ENCODE measurements around the gene ABLIM3. TPM values are rescaled to one million over a fixed set of nuclear protein-coding genes. Genes with fewer than 3 reads are reported as not detected.

ABLIM3 gene
- total and polyA plus RNA-seq, 9 of the 15 experiments (the other 6 are each of a cell fraction or from before 2014, with no cell fraction given) = 0.03 to 0.38 (median 0.11) TPM

- DNase-seq (ENCODE audit: extremely low read depth in 1 of 4, low spot score in 3 of 4) (no peak), ATAC-seq (no peak), FAIRE-seq (no peak)
- H3K4me2 ChIP-seq (ENCODE audit: insufficient read depth, low read length) = no peak overlapping the region
- no peak overlapping the region for H2AFZ ChIP-seq (ENCODE audit: low read depth, low read length)
- BruUV-seq (replicated peaks) = no TSS peak
- no peak overlapping the region for H3K4me3 ChIP-seq
- intact Hi-C loops (cut with micrococcal nuclease) (no loop called here), in situ Hi-C loops (cut with MboI) (loop anchor here (5.0 kb wide), 1 partner anchor 386 kb away; no protein-coding TSS in a partner anchor)
- TF ChIP-seq MEIS2 (IDR thresholded peaks at IDR 0.05; ENCODE audit: partially characterized antibody) = no peak
- ChIA-PET CTCF (ENCODE audit: low intra/inter-chr PET ratio) (no interaction called here), POLR2A (no interaction called here)
- H3K27ac ChIP-seq (ENCODE audit: extremely low read depth, low read depth, low read length) = no peak overlapping the region
- 0% methylated on average over 9 of the region's 9 CpGs for WGBS (ENCODE audit: insufficient coverage, low coverage, missing lambda C conversion rate)
- no peaks in the 10 kb centered on the region for H3K36me3 ChIP-seq (ENCODE audit: control insufficient read depth, insufficient read depth, low read length)
- peaks cover 0 to 41% of the 10 kb centered on the region in 2 experiments; a peak in 2 of 5 replicates for H3K27me3 ChIP-seq (ENCODE audit: control insufficient read depth in 2 of 2, insufficient read depth in 2 of 2, low read length in 2 of 2)
- no peak overlapping the region for H3K9ac ChIP-seq (ENCODE audit: insufficient read depth in 1 of 2, low read depth in 2 of 2, low read length in 2 of 2)
- no peaks in the 10 kb centered on the region for H3K79me2 ChIP-seq (ENCODE audit: control insufficient read depth, insufficient read depth, low read length)
- no peaks in the 10 kb centered on the region for H3K9me3 ChIP-seq (replicated peaks; ENCODE audit: control insufficient read depth, insufficient read depth, low read depth, low read length)
- no peaks in the 10 kb centered on the region for H3K4me1 ChIP-seq (replicated peaks in 1 of 2; ENCODE audit: control insufficient read depth in 2 of 2, insufficient read depth in 2 of 2, low read length in 2 of 2)
- no peaks in the 10 kb centered on the region for H4K20me1 ChIP-seq (replicated peaks; ENCODE audit: control insufficient read depth, insufficient read depth, low read length)
- no peaks in the 10 kb centered on the region for H3K9me1 ChIP-seq (ENCODE audit: control insufficient read depth, insufficient read depth, low read length)
Measured at GRCh38 chr5:149123211-149123610, 18.1 kb upstream of the ABLIM3 start.

GRCh38 chr5:149125386-149125891, 15.9 kb upstream of the ABLIM3 start:
- Histone ChIP-seq H3K4me3 (no peak overlapping the region), H3K9ac (ENCODE audit: insufficient read depth in 1 of 2, low read depth in 2 of 2, low read length in 2 of 2) (peak overlapping the region in 1 of 2 experiments; percentile 21; a peak in 1 of 4 replicates), H3K27me3 (ENCODE audit: control insufficient read depth in 2 of 2, insufficient read depth in 2 of 2, low read length in 2 of 2) (peaks cover 2 to 41% of the 10 kb centered on the region in 2 experiments; a peak in 3 of 5 replicates), H3K9me1 (ENCODE audit: control insufficient read depth, insufficient read depth, low read length) (no peaks in the 10 kb centered on the region), H3K79me2 (ENCODE audit: control insufficient read depth, insufficient read depth, low read length) (no peaks in the 10 kb centered on the region), H3K4me1 (replicated peaks in 1 of 2; ENCODE audit: control insufficient read depth in 2 of 2, insufficient read depth in 2 of 2, low read length in 2 of 2) (no peaks in the 10 kb centered on the region), H3K9me3 (replicated peaks; ENCODE audit: control insufficient read depth, insufficient read depth, low read depth, low read length) (no peaks in the 10 kb centered on the region), H3K27ac (ENCODE audit: extremely low read depth, low read depth, low read length) (no peak overlapping the region), H3K36me3 (ENCODE audit: control insufficient read depth, insufficient read depth, low read length) (no peaks in the 10 kb centered on the region), H2AFZ (ENCODE audit: low read depth, low read length) (no peak overlapping the region), H4K20me1 (replicated peaks; ENCODE audit: control insufficient read depth, insufficient read depth, low read length) (no peaks in the 10 kb centered on the region), H3K4me2 (ENCODE audit: insufficient read depth, low read length) (no peak overlapping the region)
- intact Hi-C loops (cut with micrococcal nuclease) (no loop called here), in situ Hi-C loops (cut with MboI) (loop anchor here (25.0 kb wide), 1 partner anchor 437 kb away; the partner anchor contains the start of gene CSNK1A1)
- DNase-seq (ENCODE audit: extremely low read depth in 1 of 4, low spot score in 3 of 4) (peak in 1 of 4 experiments; percentile 6), ATAC-seq (peak; percentile 54), FAIRE-seq (no peak)
- CTCF ChIA-PET (ENCODE audit: low intra/inter-chr PET ratio) = no interaction called here
- no TSS peak for BruUV-seq (replicated peaks)
- POLR2A ChIA-PET = no interaction called here
- 2% methylated on average over 12 of the region's 12 CpGs for WGBS (ENCODE audit: insufficient coverage, low coverage, missing lambda C conversion rate)
- peak in 1 of 2 experiments; percentile 37; a peak in 2 of 4 replicates for TF ChIP-seq RAD21 (CRISPR knock-in tag; conservative IDR thresholded peaks at IDR 0.05 in 1 of 2, IDR thresholded peaks at IDR 0.05 in 1 of 2)
- no peak for TF ChIP-seq TCF15 (CRISPR knock-in tag; IDR thresholded peaks at IDR 0.05)
- TF ChIP-seq ZNF280B (CRISPR knock-in tag; IDR thresholded peaks at IDR 0.05) = no peak
- TF ChIP-seq CTCF (IDR thresholded peaks at IDR 0.05 in 2 of 3, conservative IDR thresholded peaks at IDR 0.05 in 1 of 3; ENCODE audit: insufficient read depth in 2 of 3, low read depth in 1 of 3, low read length in 3 of 3) = peak in 2 of 3 experiments; percentile 29 to 34; a peak in 4 of 6 replicates
- no peak for TF ChIP-seq IRF1 (CRISPR knock-in tag; IDR thresholded peaks at IDR 0.05; ENCODE audit: borderline replicate concordance)
- TF ChIP-seq NR2F6 (CRISPR knock-in tag; IDR thresholded peaks at IDR 0.05) = no peak
- no peak for TF ChIP-seq MTF1 (CRISPR knock-in tag; IDR thresholded peaks at IDR 0.05; ENCODE audit: borderline replicate concordance)
- no peak for TF ChIP-seq ZNF76 (CRISPR knock-in tag; IDR thresholded peaks at IDR 0.05; ENCODE audit: borderline replicate concordance)

Measured in K562 (cell line).